HG02973 (cell line): ENCODE measurements around the gene PRAC1.
"Not testable (repeated sequence)": the region's sequence is repeated elsewhere in the genome, so short reads cannot be mapped to it uniquely, and the experiment has no call there.

ENCODE experiments used
- ATAC-seq: cut with Tn5 transposase; IDR thresholded peaks from one replicate; pipeline ENCODE4 v1.9.1; 2021; ENCODE audit warnings: moderate library complexity; ENCODE audit not compliant: unreplicated experiment

The PRAC1 gene

GRCh38 chr17:48727415-48728175 lies 5.3 kb upstream of the PRAC1 start:
- ATAC-seq = no peak

- no peak for ATAC-seq
These were observed 4.6 kb upstream of the PRAC1 start for GRCh38 chr17:48726916-48727286.

GRCh38 chr17:48726114-48726915 lies 4.0 kb upstream of the PRAC1 start:
- no peak for ATAC-seq

- no peak for ATAC-seq
These were observed 3.2 kb upstream of the PRAC1 start for GRCh38 chr17:48725288-48726064.

GRCh38 chr17:48725004-48725287 lies 2.6 kb upstream of the PRAC1 start:
- ATAC-seq = no peak

- no peak for ATAC-seq
These were observed 2.1 kb upstream of the PRAC1 start for GRCh38 chr17:48724251-48725003.

GRCh38 chr17:48723423-48724250 lies 1.3 kb upstream of the PRAC1 start:
- ATAC-seq = no peak

- ATAC-seq = no peak
These were observed 651 bp upstream of the PRAC1 start, which contains the start of gene PRAC2 for GRCh38 chr17:48722915-48723422. TSS of gene PRAC2 (plus strand) at chr17:48723185. CDS start at chr17:48724411, 1,226 bp downstream.

GRCh38 chr17:48721009-48721402 lies 1.3 kb downstream of the PRAC1 start:
- no peak for ATAC-seq

GRCh38 chr17:48720266-48721008 lies 1.9 kb downstream of the PRAC1 start:
- ATAC-seq = no peak

- ATAC-seq = no peak
These were observed 2.6 kb downstream of the PRAC1 start for GRCh38 chr17:48719642-48720265.

- ATAC-seq = no peak
These were observed 3.3 kb downstream of the PRAC1 start for GRCh38 chr17:48718761-48719641.

GRCh38 chr17:48718227-48718760 lies 4.0 kb downstream of the PRAC1 start:
- no peak for ATAC-seq

GRCh38 chr17:48717367-48718226 lies 4.7 kb downstream of the PRAC1 start:
- no peak for ATAC-seq

- not testable (repeated sequence) for ATAC-seq
These were observed 5.8 kb downstream of the PRAC1 start for GRCh38 chr17:48716549-48716948.
